Dendritic cell treated with granulocyte-macrophage colony-stimulating factor and Interleukin-4, amounts not matched to agents 40 ng/mL and 50 ng/mL, for 4 days (primary cell): ENCODE data around the gene PARP3.
"Not testable (repeated sequence)": the region's sequence is repeated elsewhere in the genome, so short reads cannot be mapped to it uniquely, and the experiment has no call there.

Experiments
- H3K27ac Mint-ChIP-seq: one replicate; pipeline ENCODE4 v1.8.0; 2022; ENCODE audit warnings: mild to moderate bottlenecking, mixed read lengths
- H3K27me3 Mint-ChIP-seq: one replicate; pipeline ENCODE4 v1.8.0; 2022; ENCODE audit warnings: mild to moderate bottlenecking, mixed read lengths
- H3K36me3 Mint-ChIP-seq: one replicate; pipeline ENCODE4 v1.8.0; 2022; ENCODE audit warnings: low read depth, mixed read lengths
- H3K4me1 Mint-ChIP-seq: one replicate; pipeline ENCODE4 v1.8.0; 2022; ENCODE audit warnings: low read depth, mixed read lengths
- H3K4me3 Mint-ChIP-seq: one replicate; pipeline ENCODE4 v1.8.0; 2022; ENCODE audit warnings: mild to moderate bottlenecking, moderate library complexity, mixed read lengths
- H3K9me3 Mint-ChIP-seq: one replicate; pipeline ENCODE4 v1.8.0; 2022; ENCODE audit warnings: mixed read lengths
- intact Hi-C: fragments of 100-400 bp; cut with micrococcal nuclease; formaldehyde crosslinking; loops from one replicate; pipeline ENCODE4 v1.15.0; 2022

Gene PARP3

GRCh38 chr3:51928981-51929380 lies 13.2 kb upstream of the PARP3 start:
- H3K9me3 Mint-ChIP-seq, H3K27ac Mint-ChIP-seq, intact Hi-C loops, H3K4me1 Mint-ChIP-seq, H3K4me3 Mint-ChIP-seq, H3K27me3 Mint-ChIP-seq: not testable (repeated sequence)
- H3K36me3 Mint-ChIP-seq: peaks cover 25% of the 10 kb centered on the region

- no peak overlapping the region for H3K4me3 Mint-ChIP-seq
- intact Hi-C loops: no loop called here
- H3K27me3 Mint-ChIP-seq: peaks cover 7% of the 10 kb centered on the region
- H3K4me1 Mint-ChIP-seq: peaks cover 6% of the 10 kb centered on the region
- no peaks in the 10 kb centered on the region for H3K9me3 Mint-ChIP-seq
- H3K27ac Mint-ChIP-seq: no peak overlapping the region
- peaks cover 30% of the 10 kb centered on the region for H3K36me3 Mint-ChIP-seq
Measured at GRCh38 chr3:51929420-51930003, 12.7 kb upstream of the PARP3 start.

GRCh38 chr3:51930439-51930838 lies 11.7 kb upstream of the PARP3 start:
- Mint-ChIP-seq H3K27ac (no peak overlapping the region), H3K36me3 (peaks cover 40% of the 10 kb centered on the region), H3K9me3 (no peaks in the 10 kb centered on the region), H3K4me3 (no peak overlapping the region), H3K4me1 (peaks cover 6% of the 10 kb centered on the region), H3K27me3 (peaks cover 7% of the 10 kb centered on the region)
- intact Hi-C loops: no loop called here

GRCh38 chr3:51931756-51932155 lies 10.4 kb upstream of the PARP3 start:
- Mint-ChIP-seq H3K4me1 (peaks cover 6% of the 10 kb centered on the region), H3K27ac (no peak overlapping the region), H3K9me3 (no peaks in the 10 kb centered on the region), H3K36me3 (peaks cover 53% of the 10 kb centered on the region), H3K4me3 (no peak overlapping the region), H3K27me3 (peaks cover 2% of the 10 kb centered on the region)
- intact Hi-C loops: no loop called here

- Mint-ChIP-seq H3K4me1 (peaks cover 11% of the 10 kb centered on the region), H3K27ac (no peak overlapping the region), H3K9me3 (no peaks in the 10 kb centered on the region), H3K27me3 (peaks cover 2% of the 10 kb centered on the region), H3K36me3 (peaks cover 62% of the 10 kb centered on the region), H3K4me3 (no peak overlapping the region)
- intact Hi-C loops: no loop called here
Measured at GRCh38 chr3:51932471-51933370, 9.4 kb upstream of the PARP3 start.

GRCh38 chr3:51933471-51934138 lies 8.6 kb upstream of the PARP3 start:
- intact Hi-C loops: no loop called here
- Mint-ChIP-seq H3K4me3 (no peak overlapping the region), H3K36me3 (peaks cover 71% of the 10 kb centered on the region), H3K4me1 (peaks cover 11% of the 10 kb centered on the region), H3K27ac (no peak overlapping the region), H3K27me3 (no peaks in the 10 kb centered on the region), H3K9me3 (no peaks in the 10 kb centered on the region)

GRCh38 chr3:51934139-51934850 lies 7.9 kb upstream of the PARP3 start:
- intact Hi-C loops: no loop called here
- no peak overlapping the region for H3K4me3 Mint-ChIP-seq
- H3K27me3 Mint-ChIP-seq: no peaks in the 10 kb centered on the region
- peaks cover 78% of the 10 kb centered on the region for H3K36me3 Mint-ChIP-seq
- peaks cover 12% of the 10 kb centered on the region for H3K4me1 Mint-ChIP-seq
- no peaks in the 10 kb centered on the region for H3K9me3 Mint-ChIP-seq
- H3K27ac Mint-ChIP-seq: no peak overlapping the region

GRCh38 chr3:51934991-51935885 lies 6.9 kb upstream of the PARP3 start:
- Mint-ChIP-seq H3K4me1 (peaks cover 13% of the 10 kb centered on the region), H3K27me3 (no peaks in the 10 kb centered on the region), H3K27ac (no peak overlapping the region), H3K4me3 (no peak overlapping the region), H3K36me3 (peaks cover 81% of the 10 kb centered on the region), H3K9me3 (no peaks in the 10 kb centered on the region)
- intact Hi-C loops: no loop called here

GRCh38 chr3:51935886-51936755 lies 6.0 kb upstream of the PARP3 start:
- Mint-ChIP-seq H3K9me3 (no peaks in the 10 kb centered on the region), H3K27ac (no peak overlapping the region), H3K4me1 (peaks cover 22% of the 10 kb centered on the region), H3K4me3 (no peak overlapping the region), H3K27me3 (no peaks in the 10 kb centered on the region), H3K36me3 (peaks cover 89% of the 10 kb centered on the region)
- intact Hi-C loops: no loop called here

- Mint-ChIP-seq H3K4me1 (peaks cover 25% of the 10 kb centered on the region), H3K27me3 (no peaks in the 10 kb centered on the region), H3K9me3 (no peaks in the 10 kb centered on the region), H3K36me3 (peaks cover 83% of the 10 kb centered on the region), H3K4me3 (no peak overlapping the region), H3K27ac (no peak overlapping the region)
- intact Hi-C loops: no loop called here
Measured at GRCh38 chr3:51937014-51937413, 5.1 kb upstream of the PARP3 start.

GRCh38 chr3:51937611-51938450 lies 4.3 kb upstream of the PARP3 start:
- Mint-ChIP-seq H3K4me3 (no peak overlapping the region), H3K4me1 (peaks cover 34% of the 10 kb centered on the region), H3K36me3 (peaks cover 75% of the 10 kb centered on the region), H3K27ac (no peak overlapping the region), H3K27me3 (no peaks in the 10 kb centered on the region), H3K9me3 (no peaks in the 10 kb centered on the region)
- intact Hi-C loops: no loop called here
